Measurements from ENCODE around the gene IFIH1.

The IFIH1 gene

GRCh38 chr2:162234620-162235462 is 83.6 kb downstream of the IFIH1 start:
- no peak overlapping the region for H3K27ac ChIP-seq
- no peak overlapping the region for H3K4me3 ChIP-seq (ENCODE audit: low read depth, low read length)
- no peaks in the 10 kb centered on the region for H3K9me3 ChIP-seq (ENCODE audit: severe bottlenecking)
- no peak for DNase-seq
- H3K27me3 ChIP-seq (ENCODE audit: insufficient read depth, low read depth, severe bottlenecking) = no peaks in the 10 kb centered on the region
- TF ChIP-seq, protein P1, sequence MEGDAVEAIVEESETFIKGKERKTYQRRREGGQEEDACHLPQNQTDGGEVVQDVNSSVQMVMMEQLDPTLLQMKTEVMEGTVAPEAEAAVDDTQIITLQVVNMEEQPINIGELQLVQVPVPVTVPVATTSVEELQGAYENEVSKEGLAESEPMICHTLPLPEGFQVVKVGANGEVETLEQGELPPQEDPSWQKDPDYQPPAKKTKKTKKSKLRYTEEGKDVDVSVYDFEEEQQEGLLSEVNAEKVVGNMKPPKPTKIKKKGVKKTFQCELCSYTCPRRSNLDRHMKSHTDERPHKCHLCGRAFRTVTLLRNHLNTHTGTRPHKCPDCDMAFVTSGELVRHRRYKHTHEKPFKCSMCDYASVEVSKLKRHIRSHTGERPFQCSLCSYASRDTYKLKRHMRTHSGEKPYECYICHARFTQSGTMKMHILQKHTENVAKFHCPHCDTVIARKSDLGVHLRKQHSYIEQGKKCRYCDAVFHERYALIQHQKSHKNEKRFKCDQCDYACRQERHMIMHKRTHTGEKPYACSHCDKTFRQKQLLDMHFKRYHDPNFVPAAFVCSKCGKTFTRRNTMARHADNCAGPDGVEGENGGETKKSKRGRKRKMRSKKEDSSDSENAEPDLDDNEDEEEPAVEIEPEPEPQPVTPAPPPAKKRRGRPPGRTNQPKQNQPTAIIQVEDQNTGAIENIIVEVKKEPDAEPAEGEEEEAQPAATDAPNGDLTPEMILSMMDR (IDR thresholded peaks at IDR 0.05; ENCODE audit: low read depth, low read length) = no peak
- H3K36me3 ChIP-seq = no peaks in the 10 kb centered on the region

DNA sequence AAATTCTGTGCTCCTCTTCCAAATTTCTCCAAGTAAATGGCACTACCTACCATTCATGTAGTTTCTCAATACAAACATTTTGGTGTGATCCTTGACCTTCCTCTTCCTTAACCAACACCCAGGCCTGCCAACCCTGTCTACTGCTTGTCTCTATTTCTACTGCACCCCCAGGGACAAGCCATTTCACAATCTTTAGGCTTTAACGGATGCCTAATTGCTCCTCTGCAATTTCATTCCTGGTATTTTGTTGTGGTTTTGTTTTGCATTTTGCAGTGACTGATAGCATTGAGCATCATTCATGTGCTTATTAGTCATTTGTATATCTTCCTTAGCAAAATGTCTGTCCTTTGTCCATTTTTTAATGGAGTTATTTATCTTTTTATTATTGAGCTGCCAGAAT is 85.3 kb downstream of the IFIH1 start:
- no peak overlapping the region for H3K27ac ChIP-seq
- DNase-seq = no peak
- no peaks in the 10 kb centered on the region for H3K36me3 ChIP-seq
- TF ChIP-seq, protein P1 (IDR thresholded peaks at IDR 0.05; ENCODE audit: low read depth, low read length) = no peak
- no peaks in the 10 kb centered on the region for H3K9me3 ChIP-seq (ENCODE audit: severe bottlenecking)
- no peaks in the 10 kb centered on the region for H3K27me3 ChIP-seq (ENCODE audit: insufficient read depth, low read depth, severe bottlenecking)
- H3K4me3 ChIP-seq (ENCODE audit: low read depth, low read length) = no peak overlapping the region

DNA sequence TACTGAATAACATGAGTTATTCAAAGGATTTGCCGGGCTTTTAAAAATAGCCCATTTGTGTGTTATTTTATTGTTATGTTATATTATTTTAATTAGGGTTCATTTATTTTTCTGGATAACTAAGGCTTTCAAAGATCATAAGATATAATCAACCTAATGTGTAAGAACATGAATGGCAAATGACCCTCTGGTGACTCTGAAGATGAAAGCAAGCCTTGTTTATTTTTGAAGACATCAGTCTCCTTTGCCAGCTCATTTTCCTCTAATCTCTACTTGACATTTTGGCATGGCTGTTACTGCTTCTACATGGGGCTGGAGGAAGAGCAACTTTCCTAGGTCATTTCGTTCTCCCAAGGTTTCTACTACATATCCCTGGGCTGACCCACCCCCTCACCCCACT is 85.8 kb downstream of the IFIH1 start:
- Histone ChIP-seq H3K9me3 (ENCODE audit: severe bottlenecking) (no peaks in the 10 kb centered on the region), H3K4me3 (ENCODE audit: low read depth, low read length) (no peak overlapping the region)

DNA sequence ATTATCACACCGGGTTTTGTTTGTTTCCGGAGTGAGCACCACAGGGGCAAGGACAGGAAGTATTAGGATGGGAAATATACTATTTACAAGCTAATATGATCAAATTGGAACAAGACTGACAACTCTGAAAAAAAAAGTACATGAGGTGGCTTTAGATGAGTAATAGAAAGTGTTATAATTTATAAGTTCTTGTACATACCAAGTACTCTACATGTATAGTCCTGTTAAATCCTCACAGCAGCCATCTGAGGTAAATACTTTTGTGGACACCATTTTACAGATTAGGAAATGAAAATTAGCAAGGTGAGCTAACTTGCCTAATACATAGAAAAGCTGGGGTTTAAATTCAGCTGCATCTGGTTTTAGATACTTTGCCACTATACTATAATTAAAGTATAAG is 86.5 kb downstream of the IFIH1 start:
- H3K27ac ChIP-seq = no peak overlapping the region
- no peaks in the 10 kb centered on the region for H3K27me3 ChIP-seq (ENCODE audit: insufficient read depth, low read depth, severe bottlenecking)

More for the DNA sequence above, 85.8 kb downstream of the IFIH1 start:
- no peaks in the 10 kb centered on the region for H3K36me3 ChIP-seq
- no peak overlapping the region for H3K27ac ChIP-seq
- DNase-seq = no peak
- no peaks in the 10 kb centered on the region for H3K27me3 ChIP-seq (ENCODE audit: insufficient read depth, low read depth, severe bottlenecking)
- TF ChIP-seq, protein P1 (IDR thresholded peaks at IDR 0.05; ENCODE audit: low read depth, low read length) = no peak

DNA sequence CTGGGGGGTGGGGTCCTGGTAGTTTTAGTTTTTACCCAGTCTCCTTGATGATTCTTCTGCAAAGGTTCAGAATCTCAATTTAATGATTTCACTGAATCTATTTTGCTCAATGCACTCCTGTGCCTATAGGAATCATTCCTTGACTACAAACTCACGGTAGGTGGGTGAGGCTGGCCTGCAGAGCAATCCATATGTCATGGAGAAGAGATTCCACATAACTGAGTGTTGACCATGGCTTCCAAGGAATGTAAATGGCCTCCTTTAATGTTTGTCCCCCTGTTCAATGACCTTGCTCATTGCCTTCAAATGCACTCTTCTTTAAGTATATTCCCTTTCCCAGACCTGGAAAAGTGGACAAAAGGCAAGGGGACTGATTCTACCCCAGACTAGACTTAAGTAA is 87.7 kb downstream of the IFIH1 start:
- Histone ChIP-seq H3K27me3 (ENCODE audit: insufficient read depth, low read depth, severe bottlenecking) (no peaks in the 10 kb centered on the region), H3K4me3 (ENCODE audit: low read depth, low read length) (no peak overlapping the region), H3K27ac (no peak overlapping the region), H3K9me3 (ENCODE audit: severe bottlenecking) (no peaks in the 10 kb centered on the region), H3K36me3 (no peaks in the 10 kb centered on the region)
- TF ChIP-seq, protein P1 (IDR thresholded peaks at IDR 0.05; ENCODE audit: low read depth, low read length) = no peak
- DNase-seq = no peak

More for the DNA sequence above, 86.5 kb downstream of the IFIH1 start:
- TF ChIP-seq, protein P1 (IDR thresholded peaks at IDR 0.05; ENCODE audit: low read depth, low read length) = no peak
- no peaks in the 10 kb centered on the region for H3K36me3 ChIP-seq
- no peak overlapping the region for H3K4me3 ChIP-seq (ENCODE audit: low read depth, low read length)
- H3K9me3 ChIP-seq (ENCODE audit: severe bottlenecking) = no peaks in the 10 kb centered on the region
- no peak for DNase-seq

All from WERI-Rb-1 (cell line).